CD4-positive, alpha-beta T cell treated with Interleukin-6 at 100 ng/mL for 8 hours (primary cell): ENCODE measurements around the gene CFAP74.

Experiments used
- DNase-seq: peaks from one replicate; pipeline ENCODE4 v3.0.0-alpha.2; 2020; ENCODE audit warnings: mixed read lengths, low spot score

Gene CFAP74

DNA sequence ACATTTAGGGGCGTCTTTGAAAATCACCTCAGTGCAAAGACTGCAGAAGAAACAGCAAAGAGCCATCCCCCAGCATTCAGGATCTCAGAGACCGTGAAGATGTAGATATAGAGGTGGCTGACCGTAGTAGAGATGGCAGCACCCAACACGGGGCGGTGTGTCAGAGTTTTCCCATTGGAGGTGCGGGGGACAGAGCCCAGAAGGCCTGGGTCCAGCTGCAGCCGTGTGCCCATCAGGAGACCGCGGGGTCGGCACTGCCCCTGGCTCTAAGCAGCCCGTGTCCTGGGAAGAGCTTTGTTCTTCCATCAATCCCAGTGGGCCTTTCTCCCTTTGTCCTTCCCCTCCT, 16.7 kb upstream of the CFAP74 start:
- no peak for DNase-seq

- no peak for DNase-seq
These were observed 16.2 kb upstream of the CFAP74 start for GRCh38 chr1:2019571-2020309.

GRCh38 chr1:2019172-2019543, 15.6 kb upstream of the CFAP74 start, which contains the start of gene GABRD:
Gene GABRD, plus strand, starts transcription at chr1:2019345. Its CDS starts 79 bp downstream, at chr1:2019424.
- DNase-seq: no peak

- no peak for DNase-seq
These were observed 14.9 kb upstream of the CFAP74 start for GRCh38 chr1:2018217-2019171.

DNA sequence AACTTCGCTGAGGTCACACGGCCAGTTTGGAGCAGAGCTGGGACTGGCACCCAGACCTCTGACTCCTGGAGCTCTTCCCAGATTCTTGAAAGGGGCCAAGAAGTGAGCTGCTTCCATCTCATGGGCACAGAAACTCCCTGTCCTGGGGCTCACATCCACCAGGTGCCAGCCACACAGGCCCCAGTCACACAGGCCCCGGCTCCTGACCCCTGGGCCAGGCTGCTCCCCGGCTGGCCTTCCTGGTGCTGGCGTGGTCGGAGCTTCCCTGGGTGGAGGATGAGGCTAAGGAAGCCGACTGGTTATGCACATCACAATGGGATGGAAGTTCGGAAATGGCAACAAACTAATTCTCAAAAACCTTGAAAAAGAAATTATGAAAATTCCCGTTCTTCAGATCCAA, 12.5 kb upstream of the CFAP74 start:
- no peak for DNase-seq

DNA sequence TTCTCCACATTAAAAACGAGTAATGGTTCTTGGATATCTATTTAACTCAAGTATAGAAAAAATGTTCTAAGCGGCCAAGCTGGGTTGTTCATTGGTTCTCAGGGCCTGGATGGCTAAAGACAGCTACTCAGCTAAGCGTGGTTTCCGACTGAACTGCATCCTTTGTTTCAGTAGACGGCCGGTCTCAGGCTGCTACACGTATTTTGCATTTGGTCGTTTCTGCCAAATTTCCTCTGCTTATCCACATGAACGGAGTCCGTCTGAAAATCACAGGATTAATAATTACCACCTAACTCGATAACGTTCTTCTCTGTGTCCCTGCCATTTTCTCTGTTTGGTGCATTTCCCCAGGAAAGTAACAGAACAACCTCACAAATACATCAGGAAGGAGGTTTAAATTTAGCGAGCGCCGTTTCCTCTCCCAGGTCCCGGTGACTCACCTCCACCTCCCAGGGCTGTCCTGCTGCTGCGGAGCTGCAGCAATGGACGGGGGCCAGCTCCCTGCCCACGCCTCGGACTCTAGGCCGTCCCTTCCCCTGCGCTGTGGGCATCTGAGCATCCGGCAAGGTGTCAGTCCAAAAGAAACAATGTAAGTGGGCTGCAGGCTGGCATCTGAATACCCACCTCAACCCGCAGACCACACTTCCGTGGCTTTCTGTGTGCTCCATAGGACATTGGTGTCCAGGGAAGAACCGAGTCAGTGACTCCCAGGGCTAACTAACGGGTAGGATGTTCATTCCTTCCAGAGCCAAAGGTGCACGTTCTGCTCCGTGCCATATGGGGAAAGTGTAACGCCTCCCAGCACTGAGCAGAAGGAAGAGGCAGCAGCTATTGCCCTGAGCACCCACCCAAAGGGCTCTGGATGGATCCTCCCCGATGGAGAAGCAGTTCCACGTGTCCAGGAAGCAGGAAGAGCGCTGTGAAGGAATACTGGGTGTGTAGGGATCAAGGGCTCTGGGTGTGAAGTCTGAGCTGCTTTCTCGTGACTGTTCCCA, 11.5 kb upstream of the CFAP74 start:
- no peak for DNase-seq

- no peak for DNase-seq
These were observed 10.6 kb upstream of the CFAP74 start for GRCh38 chr1:2014181-2014580.

GRCh38 chr1:2009101-2010053, 5.8 kb upstream of the CFAP74 start:
- DNase-seq: no peak

- no peak for DNase-seq
These were observed 1.3 kb upstream of the CFAP74 start for GRCh38 chr1:2004856-2005255.

DNA sequence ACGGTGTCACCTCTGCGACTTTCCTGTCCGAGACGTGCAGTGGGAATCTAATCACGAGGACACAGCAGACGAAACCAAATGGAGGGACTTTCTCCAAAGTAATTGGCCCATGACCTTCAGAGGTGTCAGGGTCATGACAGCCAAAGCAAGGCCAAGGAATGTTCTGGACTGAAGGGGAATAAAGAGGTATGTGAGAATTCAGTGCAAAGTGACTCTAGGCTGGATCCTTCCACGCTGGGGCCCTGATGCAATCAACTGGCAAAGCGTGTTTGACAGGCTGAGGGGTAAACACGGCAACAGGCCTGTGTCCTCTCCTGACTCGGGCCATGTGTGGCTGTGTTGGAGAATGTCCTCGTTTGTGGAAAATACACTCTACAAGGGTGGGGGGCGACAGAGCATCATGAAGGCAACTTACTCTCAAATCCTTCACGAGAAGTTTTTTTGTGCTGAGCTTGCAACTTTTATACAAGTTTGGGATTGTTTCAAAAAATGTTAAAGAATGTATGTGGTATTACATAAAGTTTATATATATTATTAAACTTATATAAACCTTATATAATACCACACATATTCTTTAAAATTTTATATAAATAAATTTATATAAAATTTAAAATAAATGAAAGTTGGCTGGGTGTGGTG, 1.7 kb downstream of the CFAP74 start:
- DNase-seq: no peak

GRCh38 chr1:2000850-2001249, 2.7 kb downstream of the CFAP74 start:
- DNase-seq: no peak

GRCh38 chr1:2000432-2000831, 3.2 kb downstream of the CFAP74 start:
- no peak for DNase-seq

DNA sequence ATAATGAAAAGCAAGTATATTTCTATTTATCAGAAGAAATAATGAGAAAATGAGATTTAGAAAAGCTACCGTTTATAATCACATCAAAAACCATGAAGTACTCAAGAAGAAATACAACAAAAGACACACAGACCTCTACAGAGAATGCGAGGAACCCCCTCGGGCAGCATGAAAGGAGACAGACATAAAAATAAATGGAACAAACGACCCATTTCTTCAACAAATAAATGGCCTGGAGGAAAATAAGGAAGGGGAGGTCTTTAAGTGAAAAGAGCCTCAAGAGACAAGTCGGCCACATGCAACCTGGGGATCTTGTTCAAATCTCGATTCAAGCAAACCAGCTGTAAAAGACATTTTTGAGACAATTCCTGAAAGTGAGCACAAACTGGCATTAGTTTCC, 6.0 kb downstream of the CFAP74 start:
- no peak for DNase-seq

- DNase-seq: no peak
These were observed 7.4 kb downstream of the CFAP74 start for GRCh38 chr1:1996207-1996651.

DNA sequence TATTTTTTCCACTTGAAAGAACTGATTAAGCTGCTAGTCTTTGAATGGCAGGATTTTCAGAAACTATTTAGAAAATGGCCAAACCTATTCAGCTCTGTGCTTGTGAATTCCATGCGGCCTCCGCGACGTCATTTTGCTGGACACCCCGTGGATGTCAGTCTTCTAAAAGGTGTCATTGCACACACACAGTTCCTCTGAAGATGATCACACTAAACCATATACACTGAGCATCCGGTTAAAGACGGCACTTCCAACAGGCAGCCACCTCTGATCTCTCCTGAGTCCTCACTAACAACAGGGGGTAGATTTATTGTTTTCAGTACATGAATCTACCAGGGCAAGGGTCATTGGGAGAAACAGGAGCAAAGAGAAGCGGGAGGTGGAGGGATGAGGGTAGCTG, 9.1 kb downstream of the CFAP74 start:
- no peak for DNase-seq

GRCh38 chr1:1990222-1990621, 13.4 kb downstream of the CFAP74 start:
- DNase-seq: no peak

DNA sequence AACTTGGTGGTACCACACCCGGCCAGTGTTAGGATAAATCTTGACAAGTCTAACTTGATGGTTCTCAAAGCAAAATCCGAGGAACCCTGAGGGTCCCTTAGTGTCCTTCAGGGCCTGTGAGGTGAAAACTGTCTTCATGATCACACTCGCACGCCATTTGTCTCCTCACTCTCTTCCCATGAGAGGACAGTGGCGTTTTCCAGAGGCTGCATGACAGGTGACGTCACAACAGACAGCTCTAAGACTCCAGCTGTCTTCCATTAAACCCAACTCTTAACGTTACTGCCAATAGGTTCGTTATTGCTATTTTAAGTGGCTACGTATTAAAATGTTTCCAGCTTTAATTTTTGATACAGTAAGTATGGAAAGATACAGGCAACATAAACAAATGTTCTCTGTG, 13.8 kb downstream of the CFAP74 start:
- DNase-seq: no peak

DNA sequence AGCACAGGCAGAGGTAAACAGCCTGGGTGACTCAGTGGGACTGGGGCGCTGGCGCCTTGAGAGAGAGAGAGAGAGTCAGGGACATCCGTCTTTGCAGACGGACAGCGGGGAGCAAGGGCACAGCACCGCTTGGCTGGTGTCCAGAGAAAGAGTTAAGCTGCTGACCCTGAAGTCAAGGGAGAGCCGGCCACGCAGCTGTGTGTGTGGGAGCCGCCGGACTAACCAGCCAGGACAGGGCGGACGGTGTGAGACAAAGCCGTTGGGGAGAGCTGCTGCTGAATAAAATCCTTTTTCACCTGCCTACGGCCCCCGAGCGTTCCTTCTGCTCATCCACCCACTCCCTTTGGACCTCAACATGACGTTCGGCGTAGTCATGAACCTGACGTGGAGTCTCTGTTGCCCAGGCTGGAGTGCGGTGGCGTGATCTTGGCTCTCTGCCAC, 14.5 kb downstream of the CFAP74 start:
- DNase-seq: no peak

DNA sequence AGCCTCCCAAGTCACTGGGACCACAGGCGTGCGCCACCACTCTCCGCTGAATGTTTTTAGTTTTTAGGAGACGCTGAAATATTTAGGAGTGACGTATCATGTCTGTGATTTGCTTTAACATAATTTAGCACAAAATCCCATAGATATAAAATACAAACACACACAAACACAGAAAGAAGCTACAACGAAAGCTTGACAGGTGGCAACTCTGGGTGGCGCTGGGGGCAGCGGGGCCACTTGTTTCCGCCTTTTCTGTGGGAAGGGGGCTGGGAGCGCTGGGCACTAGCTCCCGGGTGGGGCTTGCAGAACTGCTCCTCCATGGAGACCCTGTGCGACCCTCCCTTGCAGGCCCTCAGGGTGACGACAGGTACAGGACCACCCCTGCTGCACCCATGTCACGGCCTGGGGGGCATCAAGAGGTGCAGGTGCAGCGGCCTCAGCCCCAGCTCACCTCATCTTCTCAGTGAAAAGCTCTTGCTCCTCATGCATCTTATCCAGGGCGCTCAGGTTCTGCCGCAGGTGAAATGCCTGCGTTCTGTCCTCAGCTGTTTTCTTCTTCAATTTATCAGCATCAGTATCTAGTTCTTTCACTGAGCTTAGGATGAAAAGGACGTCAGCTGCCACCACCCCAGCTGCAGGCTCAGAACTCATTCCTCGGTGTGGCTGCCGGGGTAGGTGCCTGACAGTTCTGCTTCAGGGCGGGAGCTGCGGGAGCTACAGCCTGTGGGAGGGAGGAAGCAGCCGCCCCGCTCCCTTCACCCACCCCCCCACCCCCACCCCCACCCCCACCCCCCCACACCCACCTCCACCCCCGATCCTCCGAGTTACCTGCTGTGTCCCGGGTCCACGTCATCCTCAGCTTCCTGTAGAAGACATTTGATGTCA, 15.3 kb downstream of the CFAP74 start:
- DNase-seq: no peak
